H9 (cell line): ENCODE results near the gene TMIGD3. TPM values are rescaled to one million over a fixed set of nuclear protein-coding genes. Genes with fewer than 3 reads are reported as not detected.

Source experiments
- DNase-seq: peaks from one replicate; pipeline ENCODE4 v3.0.0-alpha.2; 2017
- H2AFZ ChIP-seq: one replicate; pipeline ENCODE4 v1.6.1; 2013; ENCODE audit warnings: mild to moderate bottlenecking, low read length, control low read depth, moderate library complexity
- H2AK5ac ChIP-seq: 2 replicates; pipeline ENCODE4 v1.6.1; 2013; ENCODE audit warnings: low read length, control low read depth, mixed read lengths; ENCODE audit not compliant: insufficient read length
- H2BK120ac ChIP-seq: one replicate; pipeline ENCODE4 v1.6.1; 2013; ENCODE audit warnings: low read depth, mild to moderate bottlenecking, low read length, control low read depth, inconsistent platforms; ENCODE audit not compliant: poor library complexity, severe bottlenecking
- H2BK12ac ChIP-seq: 2 replicates; pipeline ENCODE4 v1.6.1; 2013; ENCODE audit warnings: low read length, control low read depth, mixed read lengths, low read depth; ENCODE audit not compliant: insufficient read length
- H2BK15ac ChIP-seq: 2 replicates; pipeline ENCODE4 v1.6.1; 2013; ENCODE audit warnings: low read depth, low read length, control low read depth
- H2BK20ac ChIP-seq: one replicate; pipeline ENCODE4 v1.6.1; 2013; ENCODE audit warnings: low read depth, mild to moderate bottlenecking, low read length, control low read depth, inconsistent platforms; ENCODE audit not compliant: poor library complexity, severe bottlenecking
- H2BK5ac ChIP-seq: 2 replicates; pipeline ENCODE4 v1.6.1; 2013; ENCODE audit warnings: low read length, control low read depth, mixed read lengths; ENCODE audit not compliant: insufficient read length
- H3K14ac ChIP-seq: 2 replicates; pipeline ENCODE4 v1.6.1; 2013; ENCODE audit warnings: low read length, control low read depth; ENCODE audit not compliant: insufficient read depth
- H3K18ac ChIP-seq: 2 replicates; pipeline ENCODE4 v1.6.1; 2013; ENCODE audit warnings: low read depth, mild to moderate bottlenecking, mixed read lengths, low read length, control low read depth; ENCODE audit not compliant: insufficient read length
- H3K23ac ChIP-seq: 2 replicates; pipeline ENCODE4 v1.6.1; 2013; ENCODE audit warnings: low read length, control low read depth, mixed read lengths, low read depth; ENCODE audit not compliant: insufficient read length
- H3K23me2 ChIP-seq: 2 replicates; pipeline ENCODE4 v1.6.1; 2013; ENCODE audit warnings: low read depth, mild to moderate bottlenecking, mixed read lengths, low read length, control low read depth; ENCODE audit not compliant: insufficient read length, poor library complexity, severe bottlenecking
- H3K27ac ChIP-seq: 2 replicates; pipeline ENCODE4 v1.5.1; 2013; ENCODE audit warnings: low read length, control low read depth, mixed read lengths, low read depth; ENCODE audit not compliant: insufficient read length
- H3K27me3 ChIP-seq: 2 replicates; pipeline ENCODE4 v1.6.1; 2013; ENCODE audit warnings: low read length, control low read depth, inconsistent platforms; ENCODE audit not compliant: insufficient read depth
- H3K4ac ChIP-seq: 2 replicates; pipeline ENCODE4 v1.6.1; 2013; ENCODE audit warnings: low read depth, mild to moderate bottlenecking, control low read depth, inconsistent platforms, low read length, moderate library complexity
- H3K4me1 ChIP-seq: 2 replicates; pipeline ENCODE4 v1.6.1; 2013; ENCODE audit warnings: low read length, control low read depth, inconsistent platforms; ENCODE audit not compliant: insufficient read depth
- H3K4me2 ChIP-seq: 2 replicates; pipeline ENCODE4 v1.6.1; 2013; ENCODE audit warnings: low read length, control low read depth, mixed read lengths; ENCODE audit not compliant: insufficient read length, insufficient read depth
- H3K56ac ChIP-seq: 2 replicates; pipeline ENCODE4 v1.6.1; 2013; ENCODE audit warnings: low read depth, mild to moderate bottlenecking, mixed read lengths, low read length, control low read depth; ENCODE audit not compliant: insufficient read length
- H3K79me1 ChIP-seq: 2 replicates; pipeline ENCODE4 v1.6.1; 2013; ENCODE audit warnings: low read depth, mild to moderate bottlenecking, moderate library complexity, low read length, control low read depth, inconsistent platforms; ENCODE audit not compliant: insufficient read depth, poor library complexity, severe bottlenecking
- H3K79me2 ChIP-seq: 2 replicates; pipeline ENCODE4 v1.6.1; 2013; ENCODE audit warnings: low read length, control low read depth, inconsistent platforms; ENCODE audit not compliant: insufficient read depth
- H3K9ac ChIP-seq: 2 replicates; pipeline ENCODE4 v1.6.1; 2013; ENCODE audit warnings: low read length, control low read depth, mixed read lengths; ENCODE audit not compliant: insufficient read length; ENCODE audit errors: extremely low read depth
- H3K9me3 ChIP-seq: one replicate; pipeline ENCODE4 v1.6.1; 2013; ENCODE audit warnings: low read depth, low read length, inconsistent platforms; ENCODE audit not compliant: control insufficient read depth
- H3T11ph ChIP-seq: one replicate; pipeline ENCODE4 v1.6.1; 2013; ENCODE audit warnings: mild to moderate bottlenecking, low read length, control low read depth, inconsistent platforms
- H4K20me1 ChIP-seq: one replicate; pipeline ENCODE4 v1.6.1; 2013; ENCODE audit not compliant: control insufficient read depth, insufficient read length, insufficient read depth
- H4K5ac ChIP-seq: 2 replicates; pipeline ENCODE4 v1.6.1; 2013; ENCODE audit warnings: low read depth, mild to moderate bottlenecking, mixed read lengths, low read length, control low read depth; ENCODE audit not compliant: insufficient read length
- H4K8ac ChIP-seq: replicated peaks from 2 replicates; pipeline ENCODE4 v1.6.1; 2013; ENCODE audit warnings: low read length, control low read depth, mixed read lengths, low read depth; ENCODE audit not compliant: insufficient read length
- H4K91ac ChIP-seq: 2 replicates; pipeline ENCODE4 v1.6.1; 2013; ENCODE audit warnings: low read depth, mild to moderate bottlenecking, moderate library complexity, mixed read lengths, low read length, control low read depth; ENCODE audit not compliant: insufficient read length
- H3K27ac Mint-ChIP-seq, 3 experiments: 2 replicates in 2 of 3; 3 replicates in 1 of 3; pipeline ENCODE4 v1.8.0; 2020 to 2021; ENCODE audit warnings: mixed read lengths in 3 of 3, mild to moderate bottlenecking in 1 of 3, moderate library complexity in 1 of 3
- H3K27me3 Mint-ChIP-seq: 2 replicates; pipeline ENCODE4 v1.8.0; 2021; ENCODE audit warnings: low read depth, mild to moderate bottlenecking, moderate library complexity, mixed read lengths
- H3K36me3 Mint-ChIP-seq, 3 experiments: 2 replicates in 2 of 3; 3 replicates in 1 of 3; pipeline ENCODE4 v1.8.0; 2020 to 2021; ENCODE audit warnings: low read depth in 3 of 3, mixed read lengths in 3 of 3; ENCODE audit not compliant: insufficient read depth in 1 of 3
- H3K4me1 Mint-ChIP-seq, 2 experiments: 2 replicates each; pipeline ENCODE4 v1.8.0; 2020; ENCODE audit warnings: mixed read lengths in 2 of 2
- H3K4me3 Mint-ChIP-seq, 2 experiments: 2 replicates in 1 of 2; 3 replicates in 1 of 2; pipeline ENCODE4 v1.8.0; 2020 to 2021; ENCODE audit warnings: mild to moderate bottlenecking in 2 of 2, mixed read lengths in 2 of 2, moderate library complexity in 1 of 2
- H3K9me3 Mint-ChIP-seq, 2 experiments: 2 replicates in 1 of 2; 3 replicates in 1 of 2; pipeline ENCODE4 v1.8.0; 2020; ENCODE audit warnings: mild to moderate bottlenecking in 2 of 2, mixed read lengths in 2 of 2, moderate library complexity in 1 of 2
- WGBS: extraction: QIAGEN DNeasy Blood & Tissue Kit; methylation state at CpG from one replicate; pipeline ENCODE4 v1.1.7; 2013; ENCODE audit warnings: missing lambda C conversion rate, low lambda C conversion rate, mixed read lengths; ENCODE audit not compliant: insufficient read length; ENCODE audit errors: extremely low coverage; 5-methylcytosine and 5-hydroxymethylcytosine counted together
- total RNA-seq: library from RNA; stranded (reverse); gene quantifications from 2 replicates; pipeline ENCODE4 v1.2.1, GENCODE V29; 2021
- TF ChIP-seq, protein P1 (sequence below): fragments of 200-600 bp; sonication (generic); conservative IDR thresholded peaks from 3 replicates; pipeline ENCODE4 v1.8.0; 2021; ENCODE audit warnings: antibody characterized with exemption, mild to moderate bottlenecking

Gene TMIGD3
- total RNA-seq, 1 experiment from 2014 or later: not detected

DNA sequence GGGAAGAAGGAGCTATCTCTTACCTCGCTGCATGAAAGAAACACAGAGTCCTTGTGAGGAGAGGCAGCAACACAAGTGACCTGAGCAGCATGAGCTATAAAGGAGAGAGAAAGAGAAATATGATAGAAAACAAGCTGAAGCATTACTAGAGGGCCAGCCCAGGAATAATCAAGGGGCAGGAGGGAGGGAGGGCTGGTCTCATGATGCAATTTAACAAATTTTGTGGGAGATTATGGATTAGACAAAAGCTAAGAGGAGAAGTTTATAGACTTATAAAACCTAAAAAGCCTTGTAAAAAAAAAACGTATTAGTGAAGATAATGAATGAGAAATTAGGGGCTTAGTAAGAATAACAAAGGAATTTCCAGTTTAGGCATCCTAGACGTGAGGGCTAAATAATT is 59.4 kb downstream of the TMIGD3 start:
- Mint-ChIP-seq H3K27me3 (no peaks in the 10 kb centered on the region), H3K36me3 (peaks cover 37 to 82% (median 68%) of the 10 kb centered on the region in 3 experiments), H3K9me3 (no peaks in the 10 kb centered on the region), H3K4me1 (peaks cover 11 to 12% of the 10 kb centered on the region in 2 experiments), H3K27ac (no peak overlapping the region), H3K4me3 (no peak overlapping the region)
- H3K27me3 ChIP-seq: no peaks in the 10 kb centered on the region
- DNase-seq: no peak
- H2BK20ac ChIP-seq: no peak overlapping the region
- H3K4me1 ChIP-seq: no peaks in the 10 kb centered on the region
- no peak overlapping the region for H3K4me2 ChIP-seq
- H4K20me1 ChIP-seq: no peaks in the 10 kb centered on the region
- no peak overlapping the region for H2AK5ac ChIP-seq
- H3K9me3 ChIP-seq: no peaks in the 10 kb centered on the region
- H3K56ac ChIP-seq: no peak overlapping the region
- H3K23ac ChIP-seq: no peak overlapping the region
- no peak overlapping the region for H4K8ac ChIP-seq
- H3K79me2 ChIP-seq: peaks cover 11% of the 10 kb centered on the region; the same call in 1 of the 2 replicates
- no peak overlapping the region for H3K27ac ChIP-seq
- H3K23me2 ChIP-seq: peaks cover 8% of the 10 kb centered on the region
- H2BK12ac ChIP-seq: no peak overlapping the region
- H3K9ac ChIP-seq: no peak overlapping the region
- H4K91ac ChIP-seq: no peak overlapping the region
- H3K79me1 ChIP-seq: peaks cover 12% of the 10 kb centered on the region
- no peak overlapping the region for H2BK120ac ChIP-seq
- H3K14ac ChIP-seq: no peak overlapping the region
- no peak overlapping the region for H3K4ac ChIP-seq
- H3K18ac ChIP-seq: no peak overlapping the region
- no peak overlapping the region for H3T11ph ChIP-seq
- H2AFZ ChIP-seq: no peak overlapping the region
- TF ChIP-seq, protein P1, sequence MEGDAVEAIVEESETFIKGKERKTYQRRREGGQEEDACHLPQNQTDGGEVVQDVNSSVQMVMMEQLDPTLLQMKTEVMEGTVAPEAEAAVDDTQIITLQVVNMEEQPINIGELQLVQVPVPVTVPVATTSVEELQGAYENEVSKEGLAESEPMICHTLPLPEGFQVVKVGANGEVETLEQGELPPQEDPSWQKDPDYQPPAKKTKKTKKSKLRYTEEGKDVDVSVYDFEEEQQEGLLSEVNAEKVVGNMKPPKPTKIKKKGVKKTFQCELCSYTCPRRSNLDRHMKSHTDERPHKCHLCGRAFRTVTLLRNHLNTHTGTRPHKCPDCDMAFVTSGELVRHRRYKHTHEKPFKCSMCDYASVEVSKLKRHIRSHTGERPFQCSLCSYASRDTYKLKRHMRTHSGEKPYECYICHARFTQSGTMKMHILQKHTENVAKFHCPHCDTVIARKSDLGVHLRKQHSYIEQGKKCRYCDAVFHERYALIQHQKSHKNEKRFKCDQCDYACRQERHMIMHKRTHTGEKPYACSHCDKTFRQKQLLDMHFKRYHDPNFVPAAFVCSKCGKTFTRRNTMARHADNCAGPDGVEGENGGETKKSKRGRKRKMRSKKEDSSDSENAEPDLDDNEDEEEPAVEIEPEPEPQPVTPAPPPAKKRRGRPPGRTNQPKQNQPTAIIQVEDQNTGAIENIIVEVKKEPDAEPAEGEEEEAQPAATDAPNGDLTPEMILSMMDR: no peak
- H2BK5ac ChIP-seq: no peak overlapping the region
- no peak overlapping the region for H2BK15ac ChIP-seq
- no peak overlapping the region for H4K5ac ChIP-seq
- 100% methylated on average over 1 of the region's 3 CpGs for WGBS
